HG02970 (cell line): ENCODE measurements around the gene FANCC.

Source experiments
- ATAC-seq: cut with Tn5 transposase; IDR thresholded peaks from one replicate; pipeline ENCODE4 v1.9.1; 2021; ENCODE audit warnings: mild to moderate bottlenecking, moderate library complexity, moderate number of reproducible peaks; ENCODE audit not compliant: unreplicated experiment, low FRiP score

FANCC gene

GRCh38 chr9:95105519-95106287 is 211.8 kb downstream of the FANCC start:
- no peak for ATAC-seq

DNA sequence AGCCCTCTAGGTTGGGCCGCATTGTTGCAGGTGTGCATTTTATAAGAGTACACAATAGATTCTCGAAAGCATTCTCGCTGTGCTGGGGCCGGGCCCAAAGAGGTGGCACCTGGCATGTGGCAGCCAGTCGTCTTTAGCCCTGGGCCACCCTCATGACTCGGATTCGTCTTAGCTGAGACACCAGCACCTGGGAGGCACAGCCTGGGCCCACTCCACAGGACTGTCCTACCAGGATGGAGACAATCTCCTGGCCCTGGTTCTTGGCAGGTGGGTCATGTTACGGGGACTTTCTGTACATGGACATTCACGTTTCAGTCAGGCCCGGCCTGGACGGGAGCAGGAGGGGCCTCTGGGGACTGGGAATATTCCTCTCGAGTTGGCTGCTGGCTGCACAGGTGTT is 212.5 kb downstream of the FANCC start:
- no peak for ATAC-seq

- no peak for ATAC-seq
Observed at GRCh38 chr9:95104581-95104960, 212.9 kb downstream of the FANCC start.

- no peak for ATAC-seq
Observed at GRCh38 chr9:95103871-95104580, 213.5 kb downstream of the FANCC start.

DNA sequence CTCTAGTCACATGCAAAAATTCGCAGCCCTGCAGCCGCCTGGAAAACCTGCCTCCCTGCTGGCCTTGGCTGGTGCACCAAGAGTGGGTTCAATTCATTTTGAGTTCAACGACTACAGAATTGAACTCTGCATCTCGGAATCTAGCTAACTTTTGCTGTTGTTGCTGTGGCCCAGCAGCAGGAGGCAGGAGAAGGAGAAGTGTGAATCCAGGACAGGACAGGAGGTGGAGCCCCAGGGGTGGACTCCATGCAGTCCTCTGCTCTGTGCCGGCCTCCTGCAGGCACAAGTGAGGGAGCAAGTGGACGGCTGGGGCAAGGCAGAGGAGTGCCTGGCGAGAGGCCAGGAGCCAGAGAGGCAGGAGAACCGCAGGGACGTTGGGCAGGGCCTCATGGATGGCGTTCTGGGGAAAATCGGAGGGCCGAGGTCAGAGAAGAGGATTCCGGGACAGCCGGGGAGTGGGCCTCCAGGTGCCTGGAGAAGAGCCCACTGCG is 214.2 kb downstream of the FANCC start:
- no peak for ATAC-seq

DNA sequence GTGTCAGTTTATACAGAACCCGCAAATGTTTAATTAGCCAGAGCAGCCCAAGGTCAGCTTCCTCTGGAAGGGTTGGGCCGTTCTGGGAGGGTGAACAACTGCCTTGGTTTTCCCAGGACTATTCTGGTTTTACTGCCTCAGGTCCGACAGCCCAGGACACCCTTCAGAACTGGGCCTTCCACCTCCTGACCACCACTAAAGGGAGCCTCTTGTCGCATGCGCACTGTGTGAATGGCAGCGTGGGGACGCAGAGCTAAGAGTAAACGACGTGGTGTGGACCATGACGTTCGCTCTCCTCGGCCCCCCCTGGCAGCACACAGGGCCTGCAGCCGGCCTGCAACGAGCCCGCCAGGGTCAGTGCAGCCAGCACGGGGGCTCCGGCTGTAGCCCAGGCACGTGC is 214.9 kb downstream of the FANCC start:
- no peak for ATAC-seq

DNA sequence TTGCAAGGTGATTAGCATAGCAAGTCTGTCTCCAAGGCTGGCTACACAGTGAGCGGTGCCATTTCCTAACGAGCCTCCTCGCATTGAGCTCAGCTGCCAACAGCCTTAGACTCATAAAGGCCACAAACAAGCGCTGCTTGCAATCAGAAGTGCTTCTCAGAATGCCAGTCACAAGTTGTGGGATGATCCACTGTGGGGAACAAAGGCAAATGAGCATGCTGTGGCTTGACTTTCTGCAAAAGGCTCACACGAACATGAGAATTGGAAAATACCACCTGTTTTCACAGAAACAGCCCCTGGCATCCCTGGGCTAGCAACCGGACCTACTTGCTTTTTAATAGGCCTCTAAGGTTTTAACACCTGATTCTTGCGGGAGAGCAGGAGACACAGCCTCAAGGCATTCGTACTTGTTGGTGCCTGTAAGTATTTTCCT is 215.5 kb downstream of the FANCC start:
- ATAC-seq, result no peak

DNA sequence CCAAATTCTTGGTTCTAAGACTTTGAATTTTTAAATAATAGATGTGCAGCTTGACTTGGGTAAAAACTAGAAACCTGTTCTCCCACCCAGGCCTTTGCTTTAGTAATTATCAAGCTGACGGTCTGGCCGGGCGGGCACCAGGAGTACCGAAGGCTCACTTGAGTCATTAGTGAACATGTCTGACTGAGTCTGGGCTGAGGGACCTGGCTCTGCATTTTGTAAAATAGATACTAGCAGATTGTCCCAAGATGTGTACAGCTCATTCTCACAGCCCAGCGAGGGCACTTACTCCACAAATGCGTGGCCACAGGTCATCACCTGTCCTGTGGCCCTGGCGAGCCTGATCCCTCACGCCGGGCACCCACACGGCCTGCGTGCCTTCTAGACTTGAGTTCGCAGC is 216.2 kb downstream of the FANCC start:
- ATAC-seq, result no peak

GRCh38 chr9:95100071-95100627 is 217.4 kb downstream of the FANCC start:
- no peak for ATAC-seq

- no peak for ATAC-seq
Observed at GRCh38 chr9:95099321-95100070, 218.0 kb downstream of the FANCC start.

- no peak for ATAC-seq
Observed at GRCh38 chr9:95098391-95098921, 219.1 kb downstream of the FANCC start.

DNA sequence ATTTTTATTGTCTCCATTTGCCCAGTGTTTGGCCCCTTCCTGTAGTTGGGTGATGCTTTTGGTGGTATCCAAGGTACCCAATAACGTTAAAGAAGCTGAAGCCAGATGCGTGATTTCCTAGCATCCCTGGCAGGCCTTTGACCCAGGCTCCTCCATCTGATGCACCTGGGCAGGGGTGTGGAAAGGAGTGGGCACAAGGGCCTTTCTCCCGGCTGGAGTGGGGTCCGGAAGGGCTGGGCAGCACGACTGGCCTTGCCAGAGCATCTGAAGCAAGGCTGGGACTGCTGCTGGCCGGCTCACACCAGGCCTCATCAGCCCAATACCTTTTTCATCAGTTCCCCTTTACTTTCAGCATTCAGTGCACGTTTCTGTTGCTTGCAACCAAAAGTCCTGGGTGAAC is 220.2 kb downstream of the FANCC start:
- no peak for ATAC-seq

GRCh38 chr9:95096807-95097206 is 220.7 kb downstream of the FANCC start:
- no peak for ATAC-seq

- no peak for ATAC-seq
Observed at GRCh38 chr9:95096381-95096780, 221.1 kb downstream of the FANCC start.

GRCh38 chr9:95095641-95096355 is 221.7 kb downstream of the FANCC start:
- ATAC-seq, result no peak

DNA sequence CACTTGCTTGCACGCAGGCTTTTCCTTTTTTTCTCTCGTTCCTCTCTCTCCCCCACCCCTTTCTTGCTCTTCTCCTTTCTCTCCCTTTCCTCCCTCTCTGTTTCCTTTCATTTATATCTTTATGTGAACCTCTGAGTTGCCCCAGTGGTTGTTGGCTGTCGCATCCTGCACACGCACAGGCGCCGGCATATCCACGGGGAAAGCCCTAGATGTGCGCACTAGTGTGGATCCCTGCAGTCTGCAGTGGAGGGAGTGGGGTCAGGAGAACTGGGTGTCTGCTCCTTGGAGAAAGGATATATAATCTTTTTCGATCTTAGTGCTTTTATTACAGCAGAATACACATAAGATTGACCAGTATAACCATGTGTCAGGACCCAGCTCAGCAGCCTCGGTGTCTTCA is 223.5 kb downstream of the FANCC start:
- no peak for ATAC-seq

- ATAC-seq, result no peak
Observed at GRCh38 chr9:95093586-95093985, 223.9 kb downstream of the FANCC start.

- ATAC-seq, result no peak
Observed at GRCh38 chr9:95092262-95093072, 225.0 kb downstream of the FANCC start.

- no peak for ATAC-seq
Observed at GRCh38 chr9:95091601-95092261, 225.8 kb downstream of the FANCC start.
